GM18505 (cell line): ENCODE data around the gene USP51.
"Not testable (repeated sequence)": the region's sequence is repeated elsewhere in the genome, so short reads cannot be mapped to it uniquely, and the experiment has no call there.

ENCODE experiments used
- ATAC-seq: cut with Tn5 transposase; IDR thresholded peaks from one replicate; pipeline ENCODE4 v1.9.1; 2021; ENCODE audit not compliant: unreplicated experiment
- POLR2A ChIP-seq: IDR thresholded peaks from 4 replicates; pipeline ENCODE4 v1.6.1; 2011; ENCODE audit warnings: borderline replicate concordance; ENCODE audit not compliant: insufficient read depth, insufficient read length; ENCODE audit errors: extremely low read depth

USP51 gene

DNA sequence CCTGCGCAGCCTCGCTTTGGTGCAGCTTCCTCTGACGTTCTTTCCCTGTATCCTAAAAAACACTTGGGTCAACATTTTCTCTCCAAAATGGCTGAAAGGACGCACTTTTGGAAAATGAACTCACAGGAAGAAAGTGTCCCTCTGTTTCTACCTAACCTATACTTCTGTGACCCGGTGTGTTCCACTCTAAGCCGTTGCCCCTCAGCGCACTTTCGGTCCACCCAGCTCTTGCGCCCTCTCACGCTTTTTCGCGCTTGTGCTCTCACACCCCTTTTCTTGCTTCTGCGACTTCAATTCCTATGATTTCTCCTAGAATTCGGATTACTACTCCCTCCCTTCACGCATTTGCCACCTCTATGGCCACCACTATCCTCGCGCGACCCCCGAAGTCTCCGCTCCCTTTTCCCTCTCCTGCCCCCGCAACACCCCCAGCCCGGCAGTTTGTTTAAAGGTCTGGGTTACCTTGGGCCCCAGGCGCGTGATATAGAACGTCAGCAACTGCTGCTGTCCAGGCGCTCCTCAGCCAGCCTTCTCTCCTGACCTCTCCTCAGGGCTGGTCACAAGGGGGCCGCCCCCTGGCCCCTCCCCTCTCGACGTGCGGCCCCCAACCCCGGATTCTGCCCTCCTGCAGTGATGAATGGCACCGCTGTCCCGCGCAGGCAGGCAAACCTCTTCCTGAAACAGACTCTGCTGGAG, at the start of gene USP51:
Gene USP51 (minus strand): TSS at position 535 of the 696 bp plus-strand sequence. CDS start 909 bp downstream, outside the sequence.
- no peak for TF ChIP-seq POLR2A
- ATAC-seq: peak; percentile 48

DNA sequence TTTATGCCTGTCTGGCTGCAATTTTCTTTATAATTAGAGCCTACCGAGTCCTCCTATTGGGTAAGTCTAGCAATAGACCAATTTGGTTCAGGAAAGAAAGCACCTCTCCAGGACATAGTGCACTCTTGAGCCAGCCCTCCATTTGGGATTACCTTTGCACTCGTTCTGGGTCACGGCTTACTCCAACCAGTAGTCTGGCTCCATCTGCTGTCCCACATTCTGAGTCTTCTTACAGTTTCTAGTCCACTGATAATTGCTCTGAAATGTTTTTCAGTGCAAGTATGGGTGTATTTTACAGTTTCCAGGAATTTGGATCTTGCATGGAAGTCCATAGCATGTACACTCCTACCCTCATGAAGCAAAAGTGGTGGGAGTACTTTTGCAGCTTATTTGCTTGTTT, 34.8 kb upstream of the USP51 start:
- ATAC-seq: no peak
- no peak for TF ChIP-seq POLR2A

GRCh38 chrX:55523356-55523755, 33.7 kb upstream of the USP51 start:
- ATAC-seq: no peak
- no peak for TF ChIP-seq POLR2A

- no peak for TF ChIP-seq POLR2A
- no peak for ATAC-seq
Measured at GRCh38 chrX:55522596-55523276, 33.1 kb upstream of the USP51 start.

- no peak for ATAC-seq
- no peak for TF ChIP-seq POLR2A
Measured at GRCh38 chrX:55521687-55522086, 32.0 kb upstream of the USP51 start.

DNA sequence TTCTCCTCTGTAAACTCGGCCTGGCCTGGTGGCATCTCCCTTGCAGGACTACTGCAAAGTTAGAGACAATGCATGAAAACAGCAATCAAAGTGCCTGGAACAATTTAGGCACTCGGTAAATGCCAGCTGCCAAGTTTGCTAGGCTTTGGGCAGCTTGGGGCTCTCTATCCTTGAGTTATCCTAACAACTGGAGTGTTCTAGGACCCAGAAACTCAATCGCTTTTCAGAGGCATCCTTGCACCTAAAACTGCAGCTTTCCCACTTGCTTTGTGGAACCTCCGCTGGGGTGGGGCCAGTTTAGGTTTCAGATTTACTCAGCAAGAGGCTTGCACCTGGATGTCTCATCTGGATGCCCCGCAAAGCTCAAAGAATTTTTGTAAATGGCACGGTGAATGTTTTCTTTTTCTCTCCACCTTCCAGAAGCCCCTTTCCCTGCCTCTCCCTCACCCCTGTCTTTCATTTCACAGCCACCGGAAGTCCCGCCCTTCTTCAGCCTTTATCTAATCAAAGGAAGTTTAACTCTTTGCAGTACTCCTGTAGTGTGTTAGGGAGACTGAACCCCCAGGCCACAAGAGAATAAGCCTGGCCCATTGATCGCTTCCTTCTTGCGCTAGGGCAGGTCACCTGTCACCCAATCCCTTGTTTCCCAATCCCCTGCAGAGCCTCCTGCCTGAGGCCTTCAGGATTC, 27.3 kb upstream of the USP51 start:
- ATAC-seq: not testable (repeated sequence)

GRCh38 chrX:55513045-55513737, 23.5 kb upstream of the USP51 start:
- not testable (repeated sequence) for ATAC-seq

- not testable (repeated sequence) for ATAC-seq
Measured at GRCh38 chrX:55508410-55509152, 18.9 kb upstream of the USP51 start.

GRCh38 chrX:55507699-55508098, 18.1 kb upstream of the USP51 start:
- ATAC-seq: not testable (repeated sequence)

DNA sequence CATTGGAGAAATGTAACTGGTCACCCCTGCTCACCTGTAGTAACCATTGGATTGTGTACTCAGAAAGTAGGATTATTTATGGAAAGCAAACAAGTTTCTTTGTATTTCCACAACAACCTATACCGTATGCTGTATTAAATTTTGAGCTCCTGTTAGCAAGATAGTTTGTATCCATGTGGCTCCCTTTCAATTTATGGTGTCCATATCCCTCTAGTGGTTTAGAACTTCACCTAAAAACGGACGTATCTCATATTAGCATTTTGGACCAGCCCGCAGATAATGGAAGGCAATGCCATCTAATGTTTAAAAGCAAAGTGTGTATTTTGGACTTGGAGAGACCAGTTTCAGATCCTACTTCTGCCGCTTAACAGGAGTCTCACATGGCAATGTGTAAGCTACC, 17.4 kb upstream of the USP51 start:
- ATAC-seq: not testable (repeated sequence)

GRCh38 chrX:55490974-55491373, 1.3 kb upstream of the USP51 start:
- ATAC-seq: no peak
- no peak for TF ChIP-seq POLR2A

DNA sequence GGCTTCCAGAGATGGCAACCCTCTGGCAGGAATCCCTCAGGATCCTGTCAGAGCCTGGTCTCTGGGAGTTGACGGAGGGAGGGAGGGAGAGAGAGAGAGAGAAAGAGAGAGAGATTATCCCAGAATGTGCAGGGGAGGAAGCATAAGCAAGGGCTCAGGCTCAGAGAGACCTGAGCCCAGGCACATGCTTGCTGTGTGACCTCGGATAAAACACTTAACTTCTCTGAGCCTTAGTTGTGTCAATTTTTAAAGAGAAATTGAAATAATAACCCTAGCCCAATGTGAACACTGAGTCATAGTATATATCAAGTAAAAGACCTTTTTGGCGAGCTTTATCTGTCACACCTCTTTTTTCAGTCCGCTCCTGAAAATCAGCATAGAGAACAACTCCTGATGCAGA, 473 bp upstream of the USP51 start:
- no peak for TF ChIP-seq POLR2A
- ATAC-seq: no peak

DNA sequence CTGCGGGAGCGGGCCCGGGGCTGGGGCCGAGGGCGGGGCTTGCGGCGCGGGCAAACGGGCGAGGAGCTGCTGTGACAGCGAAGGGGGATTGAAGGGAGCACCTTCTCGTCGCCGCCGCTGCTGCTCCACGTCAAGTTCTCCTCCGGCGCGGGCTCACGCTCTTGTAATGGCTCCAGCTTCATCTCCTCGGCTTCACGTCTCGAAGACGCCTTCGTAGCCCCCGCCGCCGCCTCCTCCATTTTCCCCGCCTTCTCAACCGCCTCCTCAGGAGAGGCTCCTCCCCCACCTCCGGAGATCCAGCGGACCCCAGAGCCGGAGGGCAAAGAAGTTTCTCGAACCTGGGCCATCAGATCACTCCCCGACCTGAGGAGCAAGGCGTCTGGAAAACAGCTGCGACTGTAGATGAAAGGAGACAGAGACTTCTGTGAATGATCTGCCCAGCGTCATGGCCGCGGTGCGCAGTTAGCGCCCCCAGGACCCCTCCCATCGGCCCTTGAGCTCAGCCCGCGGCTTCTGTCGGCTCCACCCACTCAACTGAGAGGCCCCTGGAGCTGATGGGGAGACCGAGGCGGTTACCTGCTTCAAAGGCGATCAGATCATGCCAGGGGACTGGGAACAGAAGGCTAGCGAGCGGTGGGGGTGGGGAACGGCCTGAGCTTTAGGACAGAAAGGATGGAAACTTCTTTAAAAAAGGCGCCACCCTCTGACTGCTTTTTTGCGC, 895 bp downstream of the USP51 start:
- ATAC-seq: peak; percentile 56
- TF ChIP-seq POLR2A: no peak
